GM18511 (cell line): ENCODE results near the gene HNRNPAB.

ENCODE experiments used
- ATAC-seq: cut with Tn5 transposase; IDR thresholded peaks from one replicate; pipeline ENCODE4 v1.9.1; 2021; ENCODE audit warnings: mild to moderate bottlenecking, moderate library complexity; ENCODE audit not compliant: unreplicated experiment

Gene HNRNPAB

GRCh38 chr5:178204182-178204934, at the start of gene HNRNPAB:
TSS of gene HNRNPAB (plus strand) at chr5:178204533. CDS start at chr5:178204838, 305 bp downstream.
- peak; percentile 85 for ATAC-seq

- no peak for ATAC-seq
Measured at GRCh38 chr5:178155065-178155464, 49.3 kb upstream of the HNRNPAB start.

- ATAC-seq: no peak
Measured at GRCh38 chr5:178160176-178160575, 44.2 kb upstream of the HNRNPAB start.

- ATAC-seq: no peak
Measured at GRCh38 chr5:178162481-178162880, 41.9 kb upstream of the HNRNPAB start.

GRCh38 chr5:178163772-178164735, 40.3 kb upstream of the HNRNPAB start:
- ATAC-seq: peak; percentile 87

- ATAC-seq: no peak
Measured at GRCh38 chr5:178165581-178165980, 38.8 kb upstream of the HNRNPAB start.

- ATAC-seq: no peak
Measured at GRCh38 chr5:178170455-178170854, 33.9 kb upstream of the HNRNPAB start.

GRCh38 chr5:178174456-178174855, 29.9 kb upstream of the HNRNPAB start:
- no peak for ATAC-seq

GRCh38 chr5:178176791-178177190, 27.5 kb upstream of the HNRNPAB start:
- ATAC-seq: no peak

GRCh38 chr5:178177569-178177968, 26.8 kb upstream of the HNRNPAB start:
- no peak for ATAC-seq

GRCh38 chr5:178180141-178180863, 24.0 kb upstream of the HNRNPAB start:
- no peak for ATAC-seq

- ATAC-seq: no peak
Measured at GRCh38 chr5:178182158-178182876, 22.0 kb upstream of the HNRNPAB start.

GRCh38 chr5:178186427-178186826, 17.9 kb upstream of the HNRNPAB start:
- no peak for ATAC-seq

GRCh38 chr5:178187014-178187413, 17.3 kb upstream of the HNRNPAB start, which contains the start of gene GMCL2:
TSS of gene GMCL2 (minus strand) at chr5:178187371. CDS start at chr5:178187299, 72 bp downstream.
- ATAC-seq: no peak

- no peak for ATAC-seq
Measured at GRCh38 chr5:178189433-178189832, 14.9 kb upstream of the HNRNPAB start.

GRCh38 chr5:178191661-178192060, 12.7 kb upstream of the HNRNPAB start:
- ATAC-seq: no peak

GRCh38 chr5:178192244-178192643, 12.1 kb upstream of the HNRNPAB start:
- no peak for ATAC-seq

- ATAC-seq: no peak
Measured at GRCh38 chr5:178192787-178193186, 11.5 kb upstream of the HNRNPAB start.

GRCh38 chr5:178193251-178193809, 11.0 kb upstream of the HNRNPAB start:
- no peak for ATAC-seq

- no peak for ATAC-seq
Measured at GRCh38 chr5:178194026-178194425, 10.3 kb upstream of the HNRNPAB start.
